ENCODE measurements around the gene SREBF2. TPM values are rescaled to one million over a fixed set of nuclear protein-coding genes. Genes with fewer than 3 reads are reported as not detected.

SREBF2 gene
- total and polyA plus RNA-seq, 9 of the 15 experiments (the other 6 are each of a cell fraction or from before 2014, with no cell fraction given): 1.1 to 84.2 (median 26.9) TPM

- TF ChIP-seq, protein P1, sequence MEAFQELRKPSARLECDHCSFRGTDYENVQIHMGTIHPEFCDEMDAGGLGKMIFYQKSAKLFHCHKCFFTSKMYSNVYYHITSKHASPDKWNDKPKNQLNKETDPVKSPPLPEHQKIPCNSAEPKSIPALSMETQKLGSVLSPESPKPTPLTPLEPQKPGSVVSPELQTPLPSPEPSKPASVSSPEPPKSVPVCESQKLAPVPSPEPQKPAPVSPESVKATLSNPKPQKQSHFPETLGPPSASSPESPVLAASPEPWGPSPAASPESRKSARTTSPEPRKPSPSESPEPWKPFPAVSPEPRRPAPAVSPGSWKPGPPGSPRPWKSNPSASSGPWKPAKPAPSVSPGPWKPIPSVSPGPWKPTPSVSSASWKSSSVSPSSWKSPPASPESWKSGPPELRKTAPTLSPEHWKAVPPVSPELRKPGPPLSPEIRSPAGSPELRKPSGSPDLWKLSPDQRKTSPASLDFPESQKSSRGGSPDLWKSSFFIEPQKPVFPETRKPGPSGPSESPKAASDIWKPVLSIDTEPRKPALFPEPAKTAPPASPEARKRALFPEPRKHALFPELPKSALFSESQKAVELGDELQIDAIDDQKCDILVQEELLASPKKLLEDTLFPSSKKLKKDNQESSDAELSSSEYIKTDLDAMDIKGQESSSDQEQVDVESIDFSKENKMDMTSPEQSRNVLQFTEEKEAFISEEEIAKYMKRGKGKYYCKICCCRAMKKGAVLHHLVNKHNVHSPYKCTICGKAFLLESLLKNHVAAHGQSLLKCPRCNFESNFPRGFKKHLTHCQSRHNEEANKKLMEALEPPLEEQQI (IDR thresholded peaks at IDR 0.05): no peak
- TF ChIP-seq BRD4 (IDR thresholded peaks at IDR 0.05) (no peak), MAFK (IDR thresholded peaks at IDR 0.05; ENCODE audit: low read length) (no peak), USF2 (CRISPR knock-in tag; IDR thresholded peaks at IDR 0.05) (no peak), FOXK1 (CRISPR knock-in tag; IDR thresholded peaks at IDR 0.05; ENCODE audit: borderline replicate concordance) (no peak), RBM34 (IDR thresholded peaks at IDR 0.05; ENCODE audit: borderline replicate concordance, insufficient read depth, low read length) (no peak), TAL1 (IDR thresholded peaks at IDR 0.05) (no peak), KLF1 (tag; IDR thresholded peaks at IDR 0.05) (no peak), EP400 (IDR thresholded peaks at IDR 0.05) (no peak)
These were observed 83.0 kb downstream of the SREBF2 start (continued) for GRCh38 chr22:41915786-41916493.
